PC-9 (cell line): ENCODE measurements around the gene CEP78. TPM values are rescaled to one million over a fixed set of nuclear protein-coding genes. Genes with fewer than 3 reads are reported as not detected.

Experiments
- BruUV-seq: library from RNA; stranded (reverse); fragments of 400-500 nt; replicated peaks from 2 replicates; lab custom pipeline; 2021; lab: Mats Ljungman, UMichigan
- CTCF ChIA-PET: fragments of 300-600 bp; sonication (Branson Sonifier 250); formaldehyde crosslinking; loops from one replicate; lab custom pipeline; 2022; ENCODE audit warnings: antibody characterized with exemption; lab: Charles Lee
- POLR2A ChIA-PET: fragments of 300-600 bp; sonication (Branson Sonifier 250); formaldehyde crosslinking; loops from one replicate; lab custom pipeline; 2022; ENCODE audit warnings: antibody characterized with exemption; ENCODE audit not compliant: unreplicated experiment; lab: Charles Lee
- DNase-seq, 2 experiments: peaks; one replicate each; pipeline versions ENCODE4 v3.0.0 to v3.0.0-alpha.2; 2015 to 2022; ENCODE audit warnings: mixed read lengths in 1 of 2
- H2AFZ ChIP-seq: fragments of 200-600 bp; sonication (generic); 2 replicates; pipeline ENCODE4 v1.8.1; 2017; ENCODE audit warnings: antibody characterized with exemption
- H3F3A ChIP-seq: fragments of 200-600 bp; sonication (generic); 2 replicates; pipeline ENCODE4 v1.8.1; 2017; ENCODE audit warnings: antibody characterized with exemption, mild to moderate bottlenecking, low read depth; ENCODE audit not compliant: insufficient read depth
- H3K27ac ChIP-seq: fragments of 200-600 bp; sonication (generic); 2 replicates; pipeline ENCODE4 v1.6.1; 2016; ENCODE audit warnings: mixed run types
- H3K27me3 ChIP-seq: fragments of 200-600 bp; sonication (generic); 2 replicates; pipeline ENCODE4 v1.6.1; 2016; ENCODE audit warnings: low read depth, mixed run types; ENCODE audit not compliant: insufficient read depth
- H3K36me3 ChIP-seq: fragments of 200-600 bp; sonication (generic); 2 replicates; pipeline ENCODE4 v1.6.1; 2016; ENCODE audit warnings: low read depth, mixed run types
- H3K4me1 ChIP-seq: fragments of 200-600 bp; sonication (generic); replicated peaks from 2 replicates; pipeline ENCODE4 v1.6.1; 2016; ENCODE audit warnings: mixed run types; ENCODE audit not compliant: insufficient read depth
- H3K4me2 ChIP-seq: fragments of 200-600 bp; sonication (generic); 2 replicates; pipeline ENCODE4 v1.6.1; 2017; ENCODE audit warnings: mixed run types
- H3K4me3 ChIP-seq: fragments of 200-600 bp; sonication (generic); 2 replicates; pipeline ENCODE4 v1.6.1; 2016; ENCODE audit warnings: mixed run types
- H3K79me2 ChIP-seq: fragments of 200-600 bp; sonication (generic); 2 replicates; pipeline ENCODE4 v1.6.1; 2017; ENCODE audit warnings: low read depth, mixed run types
- H3K9me2 ChIP-seq: fragments of 200-600 bp; sonication (generic); 2 replicates; pipeline ENCODE4 v1.8.1; 2017; ENCODE audit warnings: mild to moderate bottlenecking; ENCODE audit not compliant: insufficient read depth
- H3K9me3 ChIP-seq: fragments of 200-600 bp; sonication (generic); 2 replicates; pipeline ENCODE4 v1.8.1; 2016; ENCODE audit warnings: low read depth; ENCODE audit not compliant: insufficient read depth
- H4K20me1 ChIP-seq: fragments of 200-600 bp; sonication (generic); 2 replicates; pipeline ENCODE4 v1.8.1; 2017; ENCODE audit not compliant: insufficient read depth
- CTCF ChIP-seq: fragments of 200-600 bp; sonication (generic); conservative IDR thresholded peaks from 2 replicates; pipeline ENCODE4 v1.6.1; 2017; ENCODE audit warnings: mixed run types, antibody characterized with exemption, mild to moderate bottlenecking, moderate library complexity
- EZH2 ChIP-seq: fragments of 200-600 bp; sonication (generic); IDR thresholded peaks from 2 replicates; pipeline ENCODE4 v1.8.0; 2017; ENCODE audit warnings: antibody characterized with exemption, low read depth
- intact Hi-C: fragments of 100-400 bp; cut with micrococcal nuclease; formaldehyde crosslinking; loops from one replicate; pipeline ENCODE4 v1.10.0; 2022; ENCODE audit not compliant: unreplicated experiment
- total RNA-seq: library from RNA; stranded (reverse); gene quantifications from 2 replicates; pipeline ENCODE4 v1.2.3, GENCODE V29; 2021

Gene CEP78
- total RNA-seq, 1 experiment from 2014 or later = 37.8 TPM

DNA sequence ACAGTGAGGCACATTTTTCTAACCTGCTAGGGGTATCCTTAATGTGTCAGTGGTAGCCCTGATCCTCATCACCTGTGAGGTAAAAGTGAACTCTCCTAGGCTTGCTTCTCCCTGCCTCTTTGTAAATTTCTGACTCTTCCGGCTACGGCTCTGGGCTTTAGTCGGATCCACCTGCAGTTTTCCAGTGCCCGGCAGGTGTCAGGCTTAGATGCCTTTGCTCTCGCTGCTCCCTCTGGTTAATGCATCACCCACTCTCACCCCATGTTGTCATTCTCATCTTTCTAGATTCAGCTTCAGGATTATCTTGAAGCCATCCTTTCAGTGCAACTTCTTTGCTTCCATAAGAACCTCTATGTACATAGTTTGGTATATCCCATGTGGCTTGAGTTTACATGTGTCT is 3.6 kb downstream of the CEP78 start:
- Histone ChIP-seq H3K4me3 (no peak overlapping the region), H3K36me3 (peaks cover 12% of the 10 kb centered on the region; the same call in 1 of the 2 replicates), H4K20me1 (no peaks in the 10 kb centered on the region), H3K27me3 (no peaks in the 10 kb centered on the region), H3K4me1 (peaks cover 7% of the 10 kb centered on the region), H3F3A (peaks cover 13% of the 10 kb centered on the region), H3K9me3 (no peaks in the 10 kb centered on the region), H3K4me2 (no peak overlapping the region), H3K9me2 (no peaks in the 10 kb centered on the region), H3K79me2 (peaks cover 24% of the 10 kb centered on the region), H2AFZ (no peak overlapping the region), H3K27ac (no peak overlapping the region)
- intact Hi-C loops = loop anchor here (10.0 kb wide), 1 partner anchor 205 kb away; the partner anchor contains the start of gene GNAQ
- DNase-seq = no peak
- no TSS peak for BruUV-seq
- POLR2A ChIA-PET = interaction anchor here (0.5 kb wide), 1 partner anchor 57 kb away, joined by 14 read pairs; the partner anchor contains the start of gene PSAT1
- CTCF ChIA-PET = no interaction called here
- no peak for TF ChIP-seq EZH2

DNA sequence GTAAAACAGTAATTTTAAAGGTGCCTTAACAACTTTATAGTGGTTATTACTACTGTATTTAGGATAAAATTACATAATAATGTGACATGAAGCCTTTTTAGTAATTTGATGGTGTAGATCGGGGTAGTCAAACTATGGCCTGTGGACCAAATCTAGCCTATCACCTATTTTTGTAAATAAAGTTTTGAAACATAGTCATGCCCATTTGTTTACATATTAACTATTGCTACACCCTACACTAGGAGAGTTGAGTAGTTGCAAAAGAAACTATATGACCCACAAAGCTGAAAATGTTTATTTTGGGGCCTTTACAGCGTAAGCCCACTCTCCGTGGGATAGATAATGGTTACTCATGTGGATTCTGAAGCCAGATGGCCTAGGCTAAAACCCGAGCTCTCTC is 6.2 kb downstream of the CEP78 start:
- no peaks in the 10 kb centered on the region for H3K9me3 ChIP-seq
- no TSS peak for BruUV-seq
- peaks cover 6% of the 10 kb centered on the region for H3K4me1 ChIP-seq

DNA sequence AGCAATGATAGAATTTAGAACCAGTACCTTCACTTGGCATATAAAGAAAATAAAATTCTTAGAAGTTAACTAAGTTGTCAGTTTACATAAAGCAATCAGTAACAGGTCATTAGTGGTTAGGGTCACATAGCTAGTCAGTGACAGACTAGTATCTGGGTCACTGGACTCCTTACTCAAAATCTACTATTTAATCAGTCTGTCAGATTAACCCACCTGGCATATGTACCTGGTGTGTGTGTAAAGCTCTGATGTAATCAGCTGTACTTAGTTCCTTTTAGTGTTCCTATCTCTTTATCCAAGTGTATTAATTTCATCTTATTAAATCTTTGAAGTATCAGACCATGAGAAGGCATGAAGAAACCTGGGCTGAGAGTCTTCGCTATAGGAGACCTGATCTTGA is 7.3 kb downstream of the CEP78 start:
- POLR2A ChIA-PET = no interaction called here
- Histone ChIP-seq H4K20me1 (no peaks in the 10 kb centered on the region), H3K27ac (no peak overlapping the region)

More for the DNA sequence above, 6.2 kb downstream of the CEP78 start:
- Histone ChIP-seq H2AFZ (no peak overlapping the region), H3K4me2 (no peak overlapping the region), H3K79me2 (peaks cover 17% of the 10 kb centered on the region), H3K27ac (no peak overlapping the region), H3F3A (no peaks in the 10 kb centered on the region), H3K4me3 (no peak overlapping the region), H4K20me1 (no peaks in the 10 kb centered on the region), H3K36me3 (peaks cover 13% of the 10 kb centered on the region; the same call in 1 of the 2 replicates), H3K27me3 (no peaks in the 10 kb centered on the region), H3K9me2 (no peaks in the 10 kb centered on the region)
- intact Hi-C loops = no loop called here
- no peak for DNase-seq
- CTCF ChIA-PET = no interaction called here
- POLR2A ChIA-PET = no interaction called here
- no peak for TF ChIP-seq CTCF
- no peak for TF ChIP-seq EZH2

More for the DNA sequence above, 7.3 kb downstream of the CEP78 start:
- no peaks in the 10 kb centered on the region for H3F3A ChIP-seq
- no peak overlapping the region for H3K4me3 ChIP-seq
- no peaks in the 10 kb centered on the region for H3K4me1 ChIP-seq
- no TSS peak for BruUV-seq
- TF ChIP-seq CTCF = no peak
- TF ChIP-seq EZH2 = no peak
- H3K9me3 ChIP-seq = no peaks in the 10 kb centered on the region
- H3K9me2 ChIP-seq = no peaks in the 10 kb centered on the region
- H2AFZ ChIP-seq = no peak overlapping the region
- peaks cover 6% of the 10 kb centered on the region; the same call in 1 of the 2 replicates for H3K79me2 ChIP-seq
- DNase-seq = no peak
- peaks cover 13% of the 10 kb centered on the region; the same call in 1 of the 2 replicates for H3K36me3 ChIP-seq
- CTCF ChIA-PET = no interaction called here
- no peaks in the 10 kb centered on the region for H3K27me3 ChIP-seq
- intact Hi-C loops = no loop called here
- no peak overlapping the region for H3K4me2 ChIP-seq
